Esophagus squamous epithelium (tissue), 4 donors: ENCODE data around the gene LONRF2.

ENCODE experiments used
- CTCF ChIP-seq, 6 experiments: fragments of 450-650 bp in 4 of 6; fragments of 200-600 bp in 2 of 6; sonication (generic) in 2 of 6; IDR thresholded peaks; one replicate each; pipeline ENCODE4 v1.5.1; 2016 to 2019; ENCODE audit warnings: antibody characterized with exemption in 6 of 6, mild to moderate bottlenecking in 4 of 6, moderate library complexity in 4 of 6
- POLR2A ChIP-seq, 4 donors: fragments of 450-650 bp; IDR thresholded peaks; one replicate each; pipeline ENCODE4 v1.6.1; 2017; ENCODE audit warnings: antibody characterized with exemption in 4 of 4, mild to moderate bottlenecking in 4 of 4, moderate library complexity in 3 of 4

- no peak for TF ChIP-seq CTCF (IDR thresholded peaks at IDR 0.05)
- TF ChIP-seq POLR2A (IDR thresholded peaks at IDR 0.05): no peak
Measured at GRCh38 chr2:100247256-100248043, 74.9 kb downstream of the LONRF2 start.
